Measurements from ENCODE around the gene GPNMB. TPM values are rescaled to one million over a fixed set of nuclear protein-coding genes. Genes with fewer than 3 reads are reported as not detected.

Gene GPNMB
- total and polyA plus RNA-seq, 10 of the 15 experiments (the other 5 are each of a cell fraction or from before 2014, with no cell fraction given), result 5.9 to 22.3 (median 10.0) TPM

DNA sequence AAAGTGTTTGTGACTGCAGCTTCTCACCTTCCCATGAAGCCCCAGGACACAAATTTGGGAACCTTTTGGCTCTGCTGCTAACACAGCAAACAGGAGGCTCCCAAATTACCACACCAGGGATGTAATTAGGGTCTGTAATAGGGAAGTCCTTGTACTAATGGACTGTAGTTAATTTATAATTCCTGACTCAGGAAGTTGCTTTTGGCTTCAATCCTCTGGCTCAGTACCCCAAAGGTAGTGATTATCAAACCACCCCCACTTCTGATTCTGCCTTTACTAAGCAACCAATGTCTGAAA is 48.8 kb downstream of the GPNMB start (continued):
- TF ChIP-seq, protein P1, sequence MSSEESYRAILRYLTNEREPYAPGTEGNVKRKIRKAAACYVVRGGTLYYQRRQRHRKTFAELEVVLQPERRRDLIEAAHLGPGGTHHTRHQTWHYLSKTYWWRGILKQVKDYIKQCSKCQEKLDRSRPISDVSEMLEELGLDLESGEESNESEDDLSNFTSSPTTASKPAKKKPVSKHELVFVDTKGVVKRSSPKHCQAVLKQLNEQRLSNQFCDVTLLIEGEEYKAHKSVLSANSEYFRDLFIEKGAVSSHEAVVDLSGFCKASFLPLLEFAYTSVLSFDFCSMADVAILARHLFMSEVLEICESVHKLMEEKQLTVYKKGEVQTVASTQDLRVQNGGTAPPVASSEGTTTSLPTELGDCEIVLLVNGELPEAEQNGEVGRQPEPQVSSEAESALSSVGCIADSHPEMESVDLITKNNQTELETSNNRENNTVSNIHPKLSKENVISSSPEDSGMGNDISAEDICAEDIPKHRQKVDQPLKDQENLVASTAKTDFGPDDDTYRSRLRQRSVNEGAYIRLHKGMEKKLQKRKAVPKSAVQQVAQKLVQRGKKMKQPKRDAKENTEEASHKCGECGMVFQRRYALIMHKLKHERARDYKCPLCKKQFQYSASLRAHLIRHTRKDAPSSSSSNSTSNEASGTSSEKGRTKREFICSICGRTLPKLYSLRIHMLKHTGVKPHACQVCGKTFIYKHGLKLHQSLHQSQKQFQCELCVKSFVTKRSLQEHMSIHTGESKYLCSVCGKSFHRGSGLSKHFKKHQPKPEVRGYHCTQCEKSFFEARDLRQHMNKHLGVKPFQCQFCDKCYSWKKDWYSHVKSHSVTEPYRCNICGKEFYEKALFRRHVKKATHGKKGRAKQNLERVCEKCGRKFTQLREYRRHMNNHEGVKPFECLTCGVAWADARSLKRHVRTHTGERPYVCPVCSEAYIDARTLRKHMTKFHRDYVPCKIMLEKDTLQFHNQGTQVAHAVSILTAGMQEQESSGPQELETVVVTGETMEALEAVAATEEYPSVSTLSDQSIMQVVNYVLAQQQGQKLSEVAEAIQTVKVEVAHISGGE (CRISPR knock-in tag; IDR thresholded peaks at IDR 0.05), result no peak
- TF ChIP-seq ZNF622 (IDR thresholded peaks at IDR 0.05) (no peak), BHLHE40 (IDR thresholded peaks at IDR 0.05; ENCODE audit: borderline replicate concordance in 1 of 2, low read depth in 2 of 2, low read length in 1 of 2) (no peak), IKZF1 (conservative IDR thresholded peaks at IDR 0.05) (no peak)

DNA sequence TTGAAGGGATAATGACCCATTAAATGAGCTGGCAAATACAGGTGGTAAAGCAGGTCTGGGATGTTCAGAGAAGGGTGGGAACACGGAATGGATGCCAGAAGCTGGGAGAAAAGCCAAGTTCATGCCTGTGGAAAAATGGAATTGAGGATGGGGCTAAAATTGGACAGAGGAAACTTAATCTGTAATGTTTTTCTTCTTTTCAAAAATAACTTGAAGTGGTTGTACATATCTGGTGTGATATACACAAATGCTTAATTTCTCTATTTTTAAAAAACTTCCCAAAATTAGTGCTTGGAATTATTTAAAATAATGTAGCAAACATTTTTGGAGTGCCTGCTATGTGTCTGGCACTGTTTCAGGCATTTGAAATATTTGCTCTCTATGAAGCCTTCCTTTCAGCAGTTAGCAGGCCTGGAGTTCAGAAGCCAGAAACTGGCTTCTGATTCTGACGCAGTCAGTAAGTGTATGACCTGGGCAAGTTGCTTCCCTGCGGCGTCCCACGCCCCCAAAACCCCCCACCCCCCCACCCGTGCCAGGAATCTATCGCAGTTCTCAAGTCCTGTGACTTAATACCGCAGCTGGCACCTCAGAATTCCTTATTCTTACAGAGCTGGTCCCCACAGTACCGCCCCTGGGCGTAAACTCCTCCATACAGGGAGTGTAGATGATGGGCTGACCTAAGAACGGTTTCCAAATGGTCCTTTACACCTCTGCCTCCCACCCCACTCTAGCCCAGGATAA is 51.7 kb downstream of the GPNMB start:
- peak overlapping the region; percentile 93 for H3K4me2 ChIP-seq (ENCODE audit: control insufficient read depth, insufficient read depth)
- peak overlapping the region; percentile 53 for H3K4me3 ChIP-seq
- intact Hi-C loops (cut with micrococcal nuclease; ENCODE audit: unreplicated experiment) (no loop called here), in situ Hi-C loops (cut with MboI) (no loop called here)
- H3K27me3 ChIP-seq (replicated peaks in 1 of 2; ENCODE audit: control insufficient read depth in 2 of 2, insufficient read depth in 2 of 2, low read length in 1 of 2), result no peaks in the 10 kb centered on the region
- DNase-seq (ENCODE audit: low read depth, low spot score), result no peak
- peak overlapping the region; percentile 92 for H2AFZ ChIP-seq (ENCODE audit: control insufficient read depth, low read depth, low read length)
- 90% methylated on average over 11 of the region's 11 CpGs for whole genome bisulfite sequencing (ENCODE audit: insufficient coverage, insufficient replicate concordance, low lambda C conversion rate, missing lambda C conversion rate)
- peak overlapping the region; percentile 60 for H3K27ac ChIP-seq (ENCODE audit: control insufficient read depth, insufficient read depth)
- FAIRE-seq, result no peak
- CTCF ChIA-PET, result interaction anchor here (0.7 to 2.3 kb wide), 10 partner anchors 9 to 60 kb away, joined by 3 to 13 read pairs (median 6); no protein-coding TSS in a partner anchor
- H3K79me2 ChIP-seq (ENCODE audit: control insufficient read depth, insufficient read depth, low read length), result peaks cover 32% of the 10 kb centered on the region
- SMC1A ChIA-PET (ENCODE audit: uncharacterized antibody, unreplicated experiment), result interaction anchor here (0.6 to 1.9 kb wide), 6 partner anchors 25 to 335 kb away, joined by 3 to 6 read pairs (median 4); no protein-coding TSS in a partner anchor
- no peaks in the 10 kb centered on the region for H3K36me3 ChIP-seq (ENCODE audit: control insufficient read depth in 2 of 2, insufficient read depth in 2 of 2, low read length in 1 of 2)
- RAD21 ChIA-PET (ENCODE audit: unreplicated experiment), result interaction anchor here (1.0 to 2.0 kb wide), 4 partner anchors 26 to 241 kb away, joined by 6 to 9 read pairs (median 6); no protein-coding TSS in a partner anchor
- H3K9me3 ChIP-seq (replicated peaks; ENCODE audit: control insufficient read depth, insufficient read depth, low read length), result no peaks in the 10 kb centered on the region; the same call in 2 of the 3 replicates
- TF ChIP-seq, protein P2, sequence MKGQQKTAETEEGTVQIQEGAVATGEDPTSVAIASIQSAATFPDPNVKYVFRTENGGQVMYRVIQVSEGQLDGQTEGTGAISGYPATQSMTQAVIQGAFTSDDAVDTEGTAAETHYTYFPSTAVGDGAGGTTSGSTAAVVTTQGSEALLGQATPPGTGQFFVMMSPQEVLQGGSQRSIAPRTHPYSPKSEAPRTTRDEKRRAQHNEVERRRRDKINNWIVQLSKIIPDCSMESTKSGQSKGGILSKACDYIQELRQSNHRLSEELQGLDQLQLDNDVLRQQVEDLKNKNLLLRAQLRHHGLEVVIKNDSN (IDR thresholded peaks at IDR 0.05; ENCODE audit: borderline replicate concordance, extremely low read length, insufficient read depth, low read depth, low read length), result no peak
- no peak for TF ChIP-seq PAX8 (IDR thresholded peaks at IDR 0.05)
- TF ChIP-seq SREBF1 (IDR thresholded peaks at IDR 0.05; ENCODE audit: low read length), result no peak
- TF ChIP-seq SRF (IDR thresholded peaks at IDR 0.05; ENCODE audit: low read depth in 2 of 2, low read length in 2 of 2), result no peak
- TF ChIP-seq RB1 (IDR thresholded peaks at IDR 0.05; ENCODE audit: borderline replicate concordance), result no peak
- TF ChIP-seq TCF12 (IDR thresholded peaks at IDR 0.05; ENCODE audit: low read depth, low read length), result no peak
- TF ChIP-seq, protein P3, sequence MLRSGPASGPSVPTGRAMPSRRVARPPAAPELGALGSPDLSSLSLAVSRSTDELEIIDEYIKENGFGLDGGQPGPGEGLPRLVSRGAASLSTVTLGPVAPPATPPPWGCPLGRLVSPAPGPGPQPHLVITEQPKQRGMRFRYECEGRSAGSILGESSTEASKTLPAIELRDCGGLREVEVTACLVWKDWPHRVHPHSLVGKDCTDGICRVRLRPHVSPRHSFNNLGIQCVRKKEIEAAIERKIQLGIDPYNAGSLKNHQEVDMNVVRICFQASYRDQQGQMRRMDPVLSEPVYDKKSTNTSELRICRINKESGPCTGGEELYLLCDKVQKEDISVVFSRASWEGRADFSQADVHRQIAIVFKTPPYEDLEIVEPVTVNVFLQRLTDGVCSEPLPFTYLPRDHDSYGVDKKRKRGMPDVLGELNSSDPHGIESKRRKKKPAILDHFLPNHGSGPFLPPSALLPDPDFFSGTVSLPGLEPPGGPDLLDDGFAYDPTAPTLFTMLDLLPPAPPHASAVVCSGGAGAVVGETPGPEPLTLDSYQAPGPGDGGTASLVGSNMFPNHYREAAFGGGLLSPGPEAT (IDR thresholded peaks at IDR 0.05; ENCODE audit: low read depth), result no peak
- TF ChIP-seq BACH1 (IDR thresholded peaks at IDR 0.05; ENCODE audit: borderline replicate concordance), result no peak
- TF ChIP-seq ZSCAN29 (IDR thresholded peaks at IDR 0.05), result no peak
- TF ChIP-seq, protein P4, sequence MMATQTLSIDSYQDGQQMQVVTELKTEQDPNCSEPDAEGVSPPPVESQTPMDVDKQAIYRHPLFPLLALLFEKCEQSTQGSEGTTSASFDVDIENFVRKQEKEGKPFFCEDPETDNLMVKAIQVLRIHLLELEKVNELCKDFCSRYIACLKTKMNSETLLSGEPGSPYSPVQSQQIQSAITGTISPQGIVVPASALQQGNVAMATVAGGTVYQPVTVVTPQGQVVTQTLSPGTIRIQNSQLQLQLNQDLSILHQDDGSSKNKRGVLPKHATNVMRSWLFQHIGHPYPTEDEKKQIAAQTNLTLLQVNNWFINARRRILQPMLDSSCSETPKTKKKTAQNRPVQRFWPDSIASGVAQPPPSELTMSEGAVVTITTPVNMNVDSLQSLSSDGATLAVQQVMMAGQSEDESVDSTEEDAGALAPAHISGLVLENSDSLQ (IDR thresholded peaks at IDR 0.05), result no peak
- no peak for TF ChIP-seq ESRRA (IDR thresholded peaks at IDR 0.05; ENCODE audit: low read length)
- no TSS peak for BruUV-seq (replicated peaks)
- ATAC-seq, result no peak
- peak overlapping the region; percentile 8; the same call in 1 of the 2 replicates for H3K9ac ChIP-seq (ENCODE audit: control insufficient read depth, insufficient read depth, low read length)
- POLR2A ChIA-PET, result interaction anchor here (0.6 to 1.5 kb wide), 5 partner anchors 9 to 187 kb away, joined by 3 to 5 read pairs (median 3); no protein-coding TSS in a partner anchor
- H3K4me1 ChIP-seq (ENCODE audit: control insufficient read depth, insufficient read depth, low read length), result peaks cover 2% of the 10 kb centered on the region; the same call in 1 of the 2 replicates
- H4K20me1 ChIP-seq (ENCODE audit: control insufficient read depth, insufficient read depth), result no peaks in the 10 kb centered on the region

Data from GM12878 (cell line).